Activated T-cell treated with anti-CD3 and anti-CD28 coated beads, Interleukin-2, amount 50 U/mL, for 48 hours (primary cell): ENCODE data around the gene C11orf97.
"Not testable (repeated sequence)": the region's sequence is repeated elsewhere in the genome, so short reads cannot be mapped to it uniquely, and the experiment has no call there.

Source experiments
- DNase-seq, 2 experiments: peaks; one replicate each; pipeline ENCODE4 v3.0.0-alpha.2; 2020

C11orf97 gene

GRCh38 chr11:94558468-94558867 lies 46.2 kb downstream of the C11orf97 start:
- no peak for DNase-seq

- DNase-seq, result no peak
Observed at GRCh38 chr11:94558932-94559331, 46.7 kb downstream of the C11orf97 start.

- DNase-seq, result no peak
Observed at GRCh38 chr11:94559361-94559760, 47.1 kb downstream of the C11orf97 start.

GRCh38 chr11:94560834-94561233 lies 48.6 kb downstream of the C11orf97 start:
- no peak for DNase-seq

- no peak for DNase-seq
Observed at GRCh38 chr11:94563176-94563847, 51.1 kb downstream of the C11orf97 start.

GRCh38 chr11:94563848-94564467 lies 51.7 kb downstream of the C11orf97 start:
- no peak for DNase-seq

- no peak for DNase-seq
Observed at GRCh38 chr11:94567181-94567670, 55.0 kb downstream of the C11orf97 start, which contains the start of gene PIWIL4. PIWIL4 (plus strand) TSS chr11:94567368; CDS start chr11:94567519, 151 bp downstream.

GRCh38 chr11:94568200-94568599 lies 55.9 kb downstream of the C11orf97 start:
- DNase-seq, result no peak

GRCh38 chr11:94568717-94569116 lies 56.5 kb downstream of the C11orf97 start:
- DNase-seq, result no peak

GRCh38 chr11:94572975-94573374 lies 60.7 kb downstream of the C11orf97 start:
- not testable (repeated sequence) for DNase-seq

- no peak for DNase-seq
Observed at GRCh38 chr11:94574193-94574961, 62.1 kb downstream of the C11orf97 start.

GRCh38 chr11:94576306-94576705 lies 64.0 kb downstream of the C11orf97 start:
- no peak for DNase-seq

- DNase-seq, result no peak
Observed at GRCh38 chr11:94577841-94578240, 65.6 kb downstream of the C11orf97 start.
